ENCODE data around the gene SHISA6. TPM values are rescaled to one million over a fixed set of nuclear protein-coding genes. Genes with fewer than 3 reads are reported as not detected.

The SHISA6 gene
- total RNA-seq, 1 experiment from 2014 or later: 21.1 TPM

DNA sequence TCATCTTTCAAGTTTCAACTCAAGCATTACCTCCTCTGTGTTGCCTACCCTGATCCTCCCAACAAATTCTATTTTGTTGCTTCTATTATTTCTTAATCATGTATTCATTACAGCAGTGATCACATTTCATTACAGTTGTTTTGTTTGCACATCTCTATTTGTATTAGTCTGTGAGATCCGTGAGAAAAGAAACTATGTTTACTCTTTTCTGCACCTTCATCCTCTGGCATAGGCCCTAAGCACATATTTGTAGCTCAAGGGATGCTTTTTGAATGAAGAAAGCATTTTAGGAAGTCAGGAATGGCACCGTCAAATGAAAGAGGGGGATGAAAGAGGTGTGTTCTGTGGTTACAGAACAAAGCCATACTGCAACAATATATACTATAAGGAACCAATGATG, 110.5 kb downstream of the SHISA6 start:
- intact Hi-C loops (cut with micrococcal nuclease; ENCODE audit: unreplicated experiment): loop anchor here (10.0 kb wide), 1 partner anchor 63 kb away; no protein-coding TSS in a partner anchor
- no peak for DNase-seq
- POLR2A ChIA-PET: no interaction called here
- no peaks in the 10 kb centered on the region for H3K9me3 ChIP-seq
- H3K4me1 ChIP-seq: no peaks in the 10 kb centered on the region
- no peaks in the 10 kb centered on the region for H3K36me3 ChIP-seq (ENCODE audit: control insufficient read depth, insufficient read depth, low read length)
- peaks cover 6% of the 10 kb centered on the region for H3K4me1 Mint-ChIP-seq (ENCODE audit: low read depth, unreplicated experiment)
- H3K27me3 Mint-ChIP-seq (ENCODE audit: insufficient read depth, unreplicated experiment): no peaks in the 10 kb centered on the region
- TF ChIP-seq, protein P1, sequence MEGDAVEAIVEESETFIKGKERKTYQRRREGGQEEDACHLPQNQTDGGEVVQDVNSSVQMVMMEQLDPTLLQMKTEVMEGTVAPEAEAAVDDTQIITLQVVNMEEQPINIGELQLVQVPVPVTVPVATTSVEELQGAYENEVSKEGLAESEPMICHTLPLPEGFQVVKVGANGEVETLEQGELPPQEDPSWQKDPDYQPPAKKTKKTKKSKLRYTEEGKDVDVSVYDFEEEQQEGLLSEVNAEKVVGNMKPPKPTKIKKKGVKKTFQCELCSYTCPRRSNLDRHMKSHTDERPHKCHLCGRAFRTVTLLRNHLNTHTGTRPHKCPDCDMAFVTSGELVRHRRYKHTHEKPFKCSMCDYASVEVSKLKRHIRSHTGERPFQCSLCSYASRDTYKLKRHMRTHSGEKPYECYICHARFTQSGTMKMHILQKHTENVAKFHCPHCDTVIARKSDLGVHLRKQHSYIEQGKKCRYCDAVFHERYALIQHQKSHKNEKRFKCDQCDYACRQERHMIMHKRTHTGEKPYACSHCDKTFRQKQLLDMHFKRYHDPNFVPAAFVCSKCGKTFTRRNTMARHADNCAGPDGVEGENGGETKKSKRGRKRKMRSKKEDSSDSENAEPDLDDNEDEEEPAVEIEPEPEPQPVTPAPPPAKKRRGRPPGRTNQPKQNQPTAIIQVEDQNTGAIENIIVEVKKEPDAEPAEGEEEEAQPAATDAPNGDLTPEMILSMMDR (IDR thresholded peaks at IDR 0.05; ENCODE audit: insufficient read depth in 1 of 2, low read depth in 1 of 2, low read length in 1 of 2, severe bottlenecking in 1 of 2, unreplicated experiment in 1 of 2): no peak
- H3K36me3 Mint-ChIP-seq (ENCODE audit: insufficient read depth, unreplicated experiment): peaks cover 8% of the 10 kb centered on the region
- no peaks in the 10 kb centered on the region for H3K9me3 Mint-ChIP-seq (ENCODE audit: unreplicated experiment)
- CTCF ChIA-PET: no interaction called here
- H3K4me3 ChIP-seq (ENCODE audit: low read depth, low read length): no peak overlapping the region
- no TSS peak for BruUV-seq (replicated peaks)
- no peak overlapping the region for H3K4me3 Mint-ChIP-seq (ENCODE audit: unreplicated experiment)
- H3K27me3 ChIP-seq (replicated peaks; ENCODE audit: control insufficient read depth, insufficient read depth, low read length): no peaks in the 10 kb centered on the region
- H3K27ac Mint-ChIP-seq (ENCODE audit: unreplicated experiment): no peak overlapping the region

DNA sequence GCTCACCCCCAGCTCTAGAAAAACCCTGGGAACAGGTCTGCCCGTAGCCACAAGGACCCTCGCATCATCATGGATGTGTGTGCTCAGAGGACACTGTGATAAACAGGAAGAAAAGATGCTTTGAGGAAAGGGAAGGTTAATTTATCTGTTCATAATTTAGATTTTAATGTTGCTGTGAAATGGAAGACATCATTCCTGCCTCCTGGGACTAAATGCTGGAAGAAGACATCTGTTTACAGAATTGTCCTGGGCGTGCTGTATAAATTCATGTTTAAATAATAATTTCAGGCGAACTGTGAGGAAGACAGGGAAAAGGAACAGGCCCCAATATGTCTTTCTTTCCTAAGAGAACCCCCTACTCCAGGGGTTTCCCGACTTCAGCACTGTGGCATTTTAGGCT, 112.6 kb downstream of the SHISA6 start:
- H3K27me3 Mint-ChIP-seq (ENCODE audit: insufficient read depth, unreplicated experiment): no peaks in the 10 kb centered on the region
- peaks cover 6% of the 10 kb centered on the region for H3K4me1 Mint-ChIP-seq (ENCODE audit: low read depth, unreplicated experiment)
- CTCF ChIA-PET: no interaction called here

DNA sequence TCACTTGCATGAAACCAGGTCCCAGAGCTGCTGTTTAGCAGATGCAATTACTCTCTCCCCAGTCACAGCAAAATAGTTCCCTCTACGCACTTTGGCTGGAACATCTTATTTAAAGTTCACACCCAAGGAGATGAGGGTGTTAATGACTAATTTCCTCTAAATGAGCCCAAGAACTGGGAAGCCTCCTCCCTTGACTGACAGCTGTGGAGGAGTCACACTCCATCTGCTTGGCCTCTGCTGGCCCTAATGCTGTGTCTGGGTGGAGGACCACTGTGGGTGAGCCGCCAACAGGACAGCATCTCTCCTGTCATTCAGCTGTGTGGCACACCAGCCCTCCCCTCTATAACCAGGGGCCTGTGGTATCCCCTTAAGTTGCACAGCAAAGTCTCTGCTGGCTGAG, 115.4 kb downstream of the SHISA6 start:
- no peak for DNase-seq
- H3K36me3 ChIP-seq (ENCODE audit: control insufficient read depth, insufficient read depth, low read length): no peaks in the 10 kb centered on the region; the same call in 1 of the 2 replicates
- Mint-ChIP-seq H3K9me3 (ENCODE audit: unreplicated experiment) (no peaks in the 10 kb centered on the region), H3K4me3 (ENCODE audit: unreplicated experiment) (no peak overlapping the region), H3K27me3 (ENCODE audit: insufficient read depth, unreplicated experiment) (no peaks in the 10 kb centered on the region), H3K27ac (ENCODE audit: unreplicated experiment) (no peak overlapping the region), H3K36me3 (ENCODE audit: insufficient read depth, unreplicated experiment) (peaks cover 8% of the 10 kb centered on the region), H3K4me1 (ENCODE audit: low read depth, unreplicated experiment) (no peaks in the 10 kb centered on the region)
- intact Hi-C loops (cut with micrococcal nuclease; ENCODE audit: unreplicated experiment): loop anchor here (10.0 kb wide), 1 partner anchor 58 kb away; no protein-coding TSS in a partner anchor
- H3K9me3 ChIP-seq: no peaks in the 10 kb centered on the region
- BruUV-seq (replicated peaks): no TSS peak
- CTCF ChIA-PET: no interaction called here
- TF ChIP-seq, protein P1 (IDR thresholded peaks at IDR 0.05; ENCODE audit: insufficient read depth in 1 of 2, low read depth in 1 of 2, low read length in 1 of 2, severe bottlenecking in 1 of 2, unreplicated experiment in 1 of 2): no peak
- H3K27me3 ChIP-seq (replicated peaks; ENCODE audit: control insufficient read depth, insufficient read depth, low read length): no peaks in the 10 kb centered on the region
- no peaks in the 10 kb centered on the region for H3K4me1 ChIP-seq
- POLR2A ChIA-PET: no interaction called here
- H3K4me3 ChIP-seq (ENCODE audit: low read depth, low read length): no peak overlapping the region

More for the DNA sequence above, 112.6 kb downstream of the SHISA6 start:
- H3K36me3 ChIP-seq (ENCODE audit: control insufficient read depth, insufficient read depth, low read length): no peaks in the 10 kb centered on the region; the same call in 1 of the 2 replicates
- POLR2A ChIA-PET: no interaction called here
- H3K27me3 ChIP-seq (replicated peaks; ENCODE audit: control insufficient read depth, insufficient read depth, low read length): no peaks in the 10 kb centered on the region
- no peak for DNase-seq
- H3K4me3 ChIP-seq (ENCODE audit: low read depth, low read length): no peak overlapping the region
- intact Hi-C loops (cut with micrococcal nuclease; ENCODE audit: unreplicated experiment): loop anchor here (10.0 kb wide), 1 partner anchor 61 kb away; no protein-coding TSS in a partner anchor
- TF ChIP-seq, protein P1 (IDR thresholded peaks at IDR 0.05; ENCODE audit: insufficient read depth in 1 of 2, low read depth in 1 of 2, low read length in 1 of 2, severe bottlenecking in 1 of 2, unreplicated experiment in 1 of 2): no peak
- Mint-ChIP-seq H3K27ac (ENCODE audit: unreplicated experiment) (no peak overlapping the region), H3K36me3 (ENCODE audit: insufficient read depth, unreplicated experiment) (peaks cover 8% of the 10 kb centered on the region), H3K9me3 (ENCODE audit: unreplicated experiment) (no peaks in the 10 kb centered on the region), H3K4me3 (ENCODE audit: unreplicated experiment) (no peak overlapping the region)
- no peaks in the 10 kb centered on the region for H3K9me3 ChIP-seq
- no peaks in the 10 kb centered on the region for H3K4me1 ChIP-seq
- BruUV-seq (replicated peaks): no TSS peak
